Measurements from ENCODE around the gene SLC6A6.

Gene SLC6A6

GRCh38 chr3:14471016-14471415, 68.6 kb downstream of the SLC6A6 start:
- DNase-seq: no peak

GRCh38 chr3:14471690-14472089, 69.3 kb downstream of the SLC6A6 start:
- no peak for DNase-seq

- DNase-seq: no peak
Measured at GRCh38 chr3:14472471-14473351, 70.3 kb downstream of the SLC6A6 start.

- no peak for DNase-seq
Measured at GRCh38 chr3:14473411-14473891, 71.0 kb downstream of the SLC6A6 start.

GRCh38 chr3:14474363-14475081, 72.1 kb downstream of the SLC6A6 start:
- DNase-seq: no peak

GRCh38 chr3:14475621-14476020, 73.2 kb downstream of the SLC6A6 start:
- DNase-seq: no peak

- DNase-seq: no peak
Measured at GRCh38 chr3:14476583-14477265, 74.3 kb downstream of the SLC6A6 start.

- no peak for DNase-seq
Measured at GRCh38 chr3:14477311-14477935, 75.0 kb downstream of the SLC6A6 start.

- DNase-seq: no peak
Measured at GRCh38 chr3:14478956-14479550, 76.6 kb downstream of the SLC6A6 start.

- DNase-seq: no peak
Measured at GRCh38 chr3:14479591-14479990, 77.2 kb downstream of the SLC6A6 start.

- no peak for DNase-seq
Measured at GRCh38 chr3:14480207-14481017, 78.0 kb downstream of the SLC6A6 start.

GRCh38 chr3:14481018-14481645, 78.7 kb downstream of the SLC6A6 start:
- no peak for DNase-seq

- DNase-seq: no peak
Measured at GRCh38 chr3:14481646-14482036, 79.2 kb downstream of the SLC6A6 start.

- DNase-seq: no peak
Measured at GRCh38 chr3:14482271-14482721, 79.9 kb downstream of the SLC6A6 start.

- no peak for DNase-seq
Measured at GRCh38 chr3:14483286-14483685, 80.9 kb downstream of the SLC6A6 start.

- no peak for DNase-seq
Measured at GRCh38 chr3:14484741-14485140, 82.3 kb downstream of the SLC6A6 start.

GRCh38 chr3:14485981-14486380, 83.6 kb downstream of the SLC6A6 start:
- DNase-seq: no peak

GRCh38 chr3:14486460-14486859, 84.1 kb downstream of the SLC6A6 start:
- no peak for DNase-seq

- no peak for DNase-seq
Measured at GRCh38 chr3:14487086-14487485, 84.7 kb downstream of the SLC6A6 start.

- DNase-seq: no peak
Measured at GRCh38 chr3:14487821-14488220, 85.4 kb downstream of the SLC6A6 start.

Data from retina (tissue), 1 donor.